ENCODE data around the gene CLMN. TPM values are rescaled to one million over a fixed set of nuclear protein-coding genes. Genes with fewer than 3 reads are reported as not detected.

Gene CLMN
- total and polyA plus RNA-seq, 10 of the 15 experiments (the other 5 are each of a cell fraction or from before 2014, with no cell fraction given), result 7.8 to 49.3 (median 18.5) TPM

DNA sequence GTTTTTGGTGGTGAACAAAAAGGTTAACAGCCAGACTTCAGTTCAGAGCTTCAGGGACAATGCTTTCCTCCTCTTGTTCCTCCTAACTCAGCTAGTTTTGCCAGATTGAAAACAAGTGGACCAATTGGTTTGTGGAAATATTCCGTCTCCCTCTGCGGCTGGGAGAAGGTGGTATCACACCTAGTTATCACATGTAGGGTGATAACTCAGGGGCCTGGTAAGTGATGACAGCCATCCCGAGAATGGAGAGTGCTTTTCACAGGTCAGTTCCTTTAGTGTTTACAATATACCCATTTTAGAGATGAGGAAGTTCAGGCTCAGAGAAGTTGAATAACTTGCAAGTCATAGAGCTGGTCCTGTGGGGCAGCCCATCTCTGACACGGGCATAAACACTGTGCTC lies 101.7 kb downstream of the CLMN start (continued):
- TF ChIP-seq BRCA1 (IDR thresholded peaks at IDR 0.05; ENCODE audit: low read depth, low read length), result no peak
- TF ChIP-seq, protein P1, sequence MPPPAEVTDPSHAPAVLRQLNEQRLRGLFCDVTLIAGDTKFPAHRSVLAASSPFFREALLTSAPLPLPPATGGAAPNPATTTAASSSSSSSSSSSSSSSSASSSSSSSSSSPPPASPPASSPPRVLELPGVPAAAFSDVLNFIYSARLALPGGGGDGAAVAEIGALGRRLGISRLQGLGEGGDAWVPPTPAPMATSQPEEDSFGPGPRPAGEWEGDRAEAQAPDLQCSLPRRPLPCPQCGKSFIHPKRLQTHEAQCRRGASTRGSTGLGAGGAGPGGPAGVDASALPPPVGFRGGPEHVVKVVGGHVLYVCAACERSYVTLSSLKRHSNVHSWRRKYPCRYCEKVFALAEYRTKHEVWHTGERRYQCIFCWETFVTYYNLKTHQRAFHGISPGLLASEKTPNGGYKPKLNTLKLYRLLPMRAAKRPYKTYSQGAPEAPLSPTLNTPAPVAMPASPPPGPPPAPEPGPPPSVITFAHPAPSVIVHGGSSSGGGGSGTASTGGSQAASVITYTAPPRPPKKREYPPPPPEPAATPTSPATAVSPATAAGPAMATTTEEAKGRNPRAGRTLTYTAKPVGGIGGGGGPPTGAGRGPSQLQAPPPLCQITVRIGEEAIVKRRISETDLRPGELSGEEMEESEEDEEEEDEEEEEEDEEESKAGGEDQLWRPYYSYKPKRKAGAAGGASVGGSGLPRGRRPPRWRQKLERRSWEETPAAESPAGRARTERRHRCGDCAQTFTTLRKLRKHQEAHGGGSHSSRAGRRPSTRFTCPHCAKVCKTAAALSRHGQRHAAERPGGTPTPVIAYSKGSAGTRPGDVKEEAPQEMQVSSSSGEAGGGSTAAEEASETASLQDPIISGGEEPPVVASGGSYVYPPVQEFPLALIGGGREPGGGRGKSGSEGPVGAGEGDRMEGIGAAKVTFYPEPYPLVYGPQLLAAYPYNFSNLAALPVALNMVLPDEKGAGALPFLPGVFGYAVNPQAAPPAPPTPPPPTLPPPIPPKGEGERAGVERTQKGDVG (CRISPR knock-in tag; IDR thresholded peaks at IDR 0.05), result no peak
- TF ChIP-seq ZBED1 (IDR thresholded peaks at IDR 0.05; ENCODE audit: borderline replicate concordance), result no peak
- TF ChIP-seq FOXM1 (IDR thresholded peaks at IDR 0.05; ENCODE audit: low read depth, low read length), result no peak
- no peak for TF ChIP-seq NFYA (IDR thresholded peaks at IDR 0.05; ENCODE audit: borderline replicate concordance, low read depth, low read length)
- no peak for TF ChIP-seq EZH2 (IDR thresholded peaks at IDR 0.05; ENCODE audit: borderline replicate concordance, control insufficient read depth, low read depth, low read length)
- no peak for TF ChIP-seq ATF7 (IDR thresholded peaks at IDR 0.05; ENCODE audit: low read depth)

DNA sequence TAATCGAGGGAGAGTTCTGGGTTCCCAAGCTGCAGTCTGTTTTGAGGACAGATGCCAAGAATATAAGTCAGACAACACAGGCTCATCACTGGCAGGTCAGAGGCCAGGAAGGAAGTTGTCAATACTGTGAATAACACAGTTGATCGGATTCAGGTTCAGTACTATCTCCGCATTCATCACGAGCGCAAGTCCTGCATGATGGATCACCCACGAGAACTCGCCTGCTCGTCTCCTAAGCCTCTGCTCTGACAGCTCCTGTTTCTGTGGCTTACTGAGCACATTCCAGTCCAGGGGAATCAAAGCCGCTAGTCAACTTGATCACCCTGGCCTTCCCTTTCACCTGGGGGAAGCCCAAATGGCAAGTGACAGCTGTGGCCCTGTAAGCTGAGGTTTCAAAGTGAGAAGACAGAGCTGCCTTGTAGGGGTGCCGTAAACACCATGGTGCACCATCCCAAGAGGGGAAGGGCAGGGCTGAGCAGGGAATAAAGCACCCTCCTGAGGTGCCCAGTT lies 102.3 kb downstream of the CLMN start:
- ChIA-PET RAD21 (ENCODE audit: unreplicated experiment) (interaction anchor here (0.9 to 1.6 kb wide), 3 partner anchors 43 to 110 kb away, joined by 3 to 8 read pairs (median 4); no protein-coding TSS in a partner anchor), CTCF (interaction anchor here (0.7 to 1.3 kb wide), 5 partner anchors 11 to 48 kb away, joined by 3 to 4 read pairs (median 3); no protein-coding TSS in a partner anchor), POLR2A (interaction anchor here (0.7 to 1.3 kb wide), 2 partner anchors 14 to 35 kb away, joined by 3 read pairs; no protein-coding TSS in a partner anchor), SMC1A (ENCODE audit: uncharacterized antibody, unreplicated experiment) (interaction anchor here (0.6 to 1.1 kb wide), 2 partner anchors 145 to 304 kb away, joined by 3 read pairs; no protein-coding TSS in a partner anchor)
- no TSS peak for BruUV-seq (replicated peaks)
- Histone ChIP-seq H3K9me3 (replicated peaks; ENCODE audit: control insufficient read depth, insufficient read depth, low read length) (peaks cover 4% of the 10 kb centered on the region; the same call in 1 of the 3 replicates), H3K79me2 (ENCODE audit: control insufficient read depth, insufficient read depth, low read length) (no peaks in the 10 kb centered on the region), H3K4me3 (no peak overlapping the region), H3K4me2 (ENCODE audit: control insufficient read depth, insufficient read depth) (no peak overlapping the region), H3K27ac (ENCODE audit: control insufficient read depth, insufficient read depth) (no peak overlapping the region), H3K36me3 (ENCODE audit: control insufficient read depth in 2 of 2, insufficient read depth in 2 of 2, low read length in 1 of 2) (no peaks in the 10 kb centered on the region; a peak in 2 of 4 replicates), H4K20me1 (ENCODE audit: control insufficient read depth, insufficient read depth) (no peaks in the 10 kb centered on the region), H3K27me3 (replicated peaks in 1 of 2; ENCODE audit: control insufficient read depth in 2 of 2, insufficient read depth in 2 of 2, low read length in 1 of 2) (no peaks in the 10 kb centered on the region), H3K9ac (ENCODE audit: control insufficient read depth, insufficient read depth, low read length) (no peak overlapping the region), H3K4me1 (ENCODE audit: control insufficient read depth, insufficient read depth, low read length) (peaks cover 18% of the 10 kb centered on the region), H2AFZ (ENCODE audit: control insufficient read depth, low read depth, low read length) (no peak overlapping the region)
- in situ Hi-C loops (cut with MboI), result no loop called here
- FAIRE-seq (no peak), DNase-seq (ENCODE audit: low read depth, low spot score) (no peak), ATAC-seq (no peak)
- WGBS (ENCODE audit: insufficient coverage, insufficient replicate concordance, low lambda C conversion rate, missing lambda C conversion rate), result 77% methylated on average over 10 of the region's 10 CpGs
- intact Hi-C loops (cut with micrococcal nuclease; ENCODE audit: unreplicated experiment), result loop anchor here (5.0 kb wide), 1 partner anchor 95 kb away; no protein-coding TSS in a partner anchor
- no peak for TF ChIP-seq TAF1 (IDR thresholded peaks at IDR 0.05; ENCODE audit: borderline replicate concordance, low read depth, low read length)
- no peak for TF ChIP-seq TARDBP (IDR thresholded peaks at IDR 0.05; ENCODE audit: borderline replicate concordance)
- TF ChIP-seq BRCA1 (IDR thresholded peaks at IDR 0.05; ENCODE audit: low read depth, low read length), result no peak
- TF ChIP-seq, protein P2, sequence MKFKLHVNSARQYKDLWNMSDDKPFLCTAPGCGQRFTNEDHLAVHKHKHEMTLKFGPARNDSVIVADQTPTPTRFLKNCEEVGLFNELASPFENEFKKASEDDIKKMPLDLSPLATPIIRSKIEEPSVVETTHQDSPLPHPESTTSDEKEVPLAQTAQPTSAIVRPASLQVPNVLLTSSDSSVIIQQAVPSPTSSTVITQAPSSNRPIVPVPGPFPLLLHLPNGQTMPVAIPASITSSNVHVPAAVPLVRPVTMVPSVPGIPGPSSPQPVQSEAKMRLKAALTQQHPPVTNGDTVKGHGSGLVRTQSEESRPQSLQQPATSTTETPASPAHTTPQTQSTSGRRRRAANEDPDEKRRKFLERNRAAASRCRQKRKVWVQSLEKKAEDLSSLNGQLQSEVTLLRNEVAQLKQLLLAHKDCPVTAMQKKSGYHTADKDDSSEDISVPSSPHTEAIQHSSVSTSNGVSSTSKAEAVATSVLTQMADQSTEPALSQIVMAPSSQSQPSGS (IDR thresholded peaks at IDR 0.05; ENCODE audit: low read length), result no peak
- no peak for TF ChIP-seq TCF3 (IDR thresholded peaks at IDR 0.05; ENCODE audit: borderline replicate concordance, insufficient read depth, low read depth, low read length)
- no peak for TF ChIP-seq RB1 (IDR thresholded peaks at IDR 0.05; ENCODE audit: borderline replicate concordance)
- no peak for TF ChIP-seq POLR2A (IDR thresholded peaks at IDR 0.05; ENCODE audit: low read depth, low read length)
- TF ChIP-seq, protein P3, sequence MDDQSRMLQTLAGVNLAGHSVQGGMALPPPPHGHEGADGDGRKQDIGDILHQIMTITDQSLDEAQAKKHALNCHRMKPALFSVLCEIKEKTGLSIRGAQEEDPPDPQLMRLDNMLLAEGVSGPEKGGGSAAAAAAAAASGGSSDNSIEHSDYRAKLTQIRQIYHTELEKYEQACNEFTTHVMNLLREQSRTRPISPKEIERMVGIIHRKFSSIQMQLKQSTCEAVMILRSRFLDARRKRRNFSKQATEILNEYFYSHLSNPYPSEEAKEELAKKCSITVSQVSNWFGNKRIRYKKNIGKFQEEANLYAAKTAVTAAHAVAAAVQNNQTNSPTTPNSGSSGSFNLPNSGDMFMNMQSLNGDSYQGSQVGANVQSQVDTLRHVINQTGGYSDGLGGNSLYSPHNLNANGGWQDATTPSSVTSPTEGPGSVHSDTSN (IDR thresholded peaks at IDR 0.05; ENCODE audit: insufficient replicate concordance, low read depth, low read length), result no peak
- no peak for TF ChIP-seq MEF2A (IDR thresholded peaks at IDR 0.05; ENCODE audit: insufficient read depth, low read depth, low read length)
- TF ChIP-seq CEBPB (IDR thresholded peaks at IDR 0.05; ENCODE audit: borderline replicate concordance in 1 of 2, low read depth in 2 of 2, low read length in 2 of 2), result no peak
- TF ChIP-seq ATF7 (IDR thresholded peaks at IDR 0.05; ENCODE audit: low read depth), result no peak

Data from GM12878 (cell line).